GM12878 (cell line): ENCODE measurements around the gene TROAP. TPM values are rescaled to one million over a fixed set of nuclear protein-coding genes. Genes with fewer than 3 reads are reported as not detected.

ENCODE experiments used
- ATAC-seq: fragments of 200-7000 bp; cut with Tn5 transposase; 3 replicates; pipeline ENCODE4 v1.9.1; 2020; ENCODE audit warnings: mild to moderate bottlenecking, moderate library complexity
- BruUV-seq: library from RNA; stranded (reverse); fragments of 400-500 nt; replicated peaks from 2 replicates; lab custom pipeline; 2021; lab: Mats Ljungman, UMichigan
- CTCF ChIA-PET: fragments of 300-600 bp; sonication (Branson Sonifier 250); formaldehyde crosslinking; extraction: SDS; loops from one replicate; lab custom pipeline; 2021; ENCODE audit warnings: inconsistent platforms; lab: Yijun Ruan, JAX
- POLR2A ChIA-PET: fragments of 350-600 bp; formaldehyde crosslinking; extraction: SDS; loops from one replicate; lab custom pipeline; 2021; ENCODE audit warnings: inconsistent platforms; lab: Charles Lee
- RAD21 ChIA-PET: fragments of 300-600 bp; sonication (Branson Sonifier 250); formaldehyde crosslinking; loops from one replicate; lab custom pipeline; 2023; ENCODE audit warnings: antibody characterized with exemption; ENCODE audit not compliant: unreplicated experiment; lab: Charles Lee
- SMC1A ChIA-PET: fragments of 300-600 bp; sonication (Branson Sonifier 250); formaldehyde crosslinking; loops from one replicate; lab custom pipeline; 2023; ENCODE audit not compliant: unreplicated experiment, uncharacterized antibody; lab: Charles Lee
- DNase-seq: peaks from one replicate; pipeline ENCODE4 v3.0.0-alpha.2; 2011; ENCODE audit warnings: low read depth, low spot score
- FAIRE-seq: peaks from 3 replicates; lab custom pipeline; 2011; peaks lifted over from hg19 to GRCh38; lab: Jason Lieb, UNC
- H2AFZ ChIP-seq: 2 replicates; pipeline ENCODE4 v1.6.0; 2011; ENCODE audit warnings: low read depth, low read length, control low read depth; ENCODE audit not compliant: control insufficient read depth
- H3K27ac ChIP-seq: 2 replicates; pipeline ENCODE4 v1.5.1; 2011; ENCODE audit warnings: control low read depth; ENCODE audit not compliant: control insufficient read depth, insufficient read depth
- H3K27me3 ChIP-seq, 2 experiments: replicated peaks in 1 of 2; 2 replicates each; pipeline versions ENCODE4 v1.6.0 to v1.6.1; 2011; ENCODE audit warnings: low read length in 1 of 2; ENCODE audit not compliant: control insufficient read depth in 2 of 2, insufficient read depth in 2 of 2
- H3K36me3 ChIP-seq, 2 experiments: 2 replicates each; pipeline ENCODE4 v1.5.1; 2011; ENCODE audit warnings: low read length in 1 of 2; ENCODE audit not compliant: control insufficient read depth in 2 of 2, insufficient read depth in 2 of 2
- H3K4me1 ChIP-seq: 2 replicates; pipeline ENCODE4 v1.6.1; 2011; ENCODE audit warnings: mild to moderate bottlenecking, low read length, moderate library complexity, mixed read lengths; ENCODE audit not compliant: control insufficient read depth, insufficient read depth
- H3K4me2 ChIP-seq: 2 replicates; pipeline ENCODE4 v1.6.0; 2011; ENCODE audit warnings: control low read depth; ENCODE audit not compliant: control insufficient read depth, insufficient read depth
- H3K4me3 ChIP-seq: fragments of 200-600 bp; sonication (generic); 2 replicates; pipeline ENCODE4 v1.5.1; 2016
- H3K79me2 ChIP-seq: 2 replicates; pipeline ENCODE4 v1.6.0; 2011; ENCODE audit warnings: low read length; ENCODE audit not compliant: control insufficient read depth, insufficient read depth
- H3K9ac ChIP-seq: 2 replicates; pipeline ENCODE4 v1.8.0; 2011; ENCODE audit warnings: low read length, control low read depth, mixed read lengths; ENCODE audit not compliant: control insufficient read depth, insufficient read depth
- H3K9me3 ChIP-seq: replicated peaks from 3 replicates; pipeline ENCODE4 v1.5.1; 2011; ENCODE audit warnings: mild to moderate bottlenecking, low read length; ENCODE audit not compliant: control insufficient read depth, insufficient read depth
- H4K20me1 ChIP-seq: 2 replicates; pipeline ENCODE4 v1.6.0; 2011; ENCODE audit not compliant: control insufficient read depth, insufficient read depth
- BRCA1 ChIP-seq: IDR thresholded peaks from 2 replicates; pipeline ENCODE4 v1.6.1; 2011; ENCODE audit warnings: low read depth, low read length, improper control_type of control experiment
- CEBPB ChIP-seq, 2 experiments: fragments of 150-350 bp in 1 of 2; IDR thresholded peaks; 2 replicates each; pipeline ENCODE4 v1.6.1; 2012 to 2014; ENCODE audit warnings: low read depth in 2 of 2, low read length in 2 of 2, borderline replicate concordance in 1 of 2, inconsistent platforms in 1 of 2
- FOS ChIP-seq: IDR thresholded peaks from 3 replicates; pipeline ENCODE4 v1.6.1; 2011; ENCODE audit warnings: borderline replicate concordance; ENCODE audit not compliant: insufficient read length; ENCODE audit errors: extremely low read depth
- HDAC6 ChIP-seq: fragments of 200-600 bp; sonication (generic); IDR thresholded peaks from one replicate; pipeline ENCODE4 v1.8.0; 2017; ENCODE audit warnings: antibody characterized with exemption; ENCODE audit not compliant: unreplicated experiment
- KLF5 ChIP-seq: fragments of 450-650 bp; IDR thresholded peaks from 2 replicates; pipeline ENCODE4 v1.6.1; 2014; ENCODE audit warnings: mild to moderate bottlenecking; ENCODE audit not compliant: partially characterized antibody
- MYC ChIP-seq: IDR thresholded peaks from 2 replicates; pipeline ENCODE4 v1.6.1; 2011; ENCODE audit warnings: mild to moderate bottlenecking, low read length, moderate library complexity, inconsistent platforms; ENCODE audit not compliant: insufficient read depth, insufficient replicate concordance, insufficient read length, severe bottlenecking
- POLR2AphosphoS5 ChIP-seq: IDR thresholded peaks from 2 replicates; pipeline ENCODE4 v1.6.1; 2011; ENCODE audit warnings: mild to moderate bottlenecking, low read length, inconsistent platforms
- RAD51 ChIP-seq: fragments of 450-650 bp; IDR thresholded peaks from 2 replicates; pipeline ENCODE4 v1.6.1; 2016; ENCODE audit warnings: moderate library complexity, mild to moderate bottlenecking, inconsistent platforms
- RELB ChIP-seq: fragments of 450-650 bp; IDR thresholded peaks from 2 replicates; pipeline ENCODE4 v1.6.1; 2017; ENCODE audit warnings: low read depth, mild to moderate bottlenecking, moderate library complexity
- RFX5 ChIP-seq: IDR thresholded peaks from 2 replicates; pipeline ENCODE4 v1.6.1; 2011; ENCODE audit warnings: low read depth, low read length, improper control_type of control experiment
- RUNX3 ChIP-seq: IDR thresholded peaks from 2 replicates; pipeline ENCODE4 v1.6.1; 2012; ENCODE audit warnings: low read length, inconsistent platforms
- ZNF217 ChIP-seq: fragments of 450-650 bp; IDR thresholded peaks from 2 replicates; pipeline ENCODE4 v1.6.1; 2017; ENCODE audit warnings: antibody characterized with exemption, mild to moderate bottlenecking
- WGBS: methylation state at CpG from one replicate; pipeline ENCODE4 v1.1.6; 2016; ENCODE audit warnings: low lambda C conversion rate; ENCODE audit not compliant: insufficient replicate concordance, insufficient coverage; ENCODE audit errors: missing lambda C conversion rate; 5-methylcytosine and 5-hydroxymethylcytosine counted together
- in situ Hi-C: fragments of 300-500 bp; cut with MboI; formaldehyde crosslinking; loops from 9 replicates; pipeline ENCODE4 v1.14.3; 2018; ENCODE audit warnings: mixed read lengths
- intact Hi-C: fragments of 100-400 bp; cut with micrococcal nuclease; formaldehyde crosslinking; loops from one replicate; pipeline ENCODE4 v1.14.2; 2022; ENCODE audit not compliant: unreplicated experiment
- polyA plus RNA-seq, 11 experiments: library from polyadenylated mRNA; depleted of rRNA in 4 of 11; unstranded in 6 of 11; stranded (reverse) in 5 of 11; fragments of >200 nt; fragmentation: Nextera tagmentation in 4 of 11; fragmentation: Illumina TruSeq in 1 of 11; extraction: Ambion mirVana in 4 of 11; extraction: Trizol in 1 of 11; gene quantifications; 1 replicate in 1 of 11; 2 replicates in 10 of 11; pipeline versions ENCODE4 v1.2.1 to v1.2.3, GENCODE V29; 2011 to 2016; ENCODE audit warnings: inconsistent platforms in 2 of 11, missing spikeins in 2 of 11, low read depth in 1 of 11
- total RNA-seq, 4 experiments: library from RNA; depleted of rRNA in 3 of 4; stranded (reverse); fragments of >200 nt in 3 of 4; fragmentation: Illumina TruSeq in 1 of 4; extraction: Trizol in 1 of 4; gene quantifications; 2 replicates each; pipeline versions ENCODE4 v1.2.1 to v1.2.3, GENCODE V29; 2013 to 2021

TROAP gene
- total and polyA plus RNA-seq, 10 of the 15 experiments (the other 5 are each of a cell fraction or from before 2014, with no cell fraction given) = 26.8 to 93.7 (median 52.6) TPM

GRCh38 chr12:49340095-49340870 is 17.2 kb downstream of the TROAP start:
- H3K4me3 ChIP-seq = no peak overlapping the region
- H3K4me2 ChIP-seq = no peak overlapping the region
- ChIA-PET POLR2A (no interaction called here), CTCF (interaction anchor here (1.3 to 4.0 kb wide), 8 partner anchors 8 to 196 kb away, joined by 3 to 139 read pairs (median 25); partner anchors contain the start of genes PRPH, SPATS2 and TROAP), RAD21 (interaction anchor here (2.7 kb wide), 1 partner anchor 8 kb away, joined by 24 read pairs; no protein-coding TSS in a partner anchor), SMC1A (interaction anchor here (1.2 to 3.2 kb wide), 4 partner anchors 8 to 240 kb away, joined by 3 to 22 read pairs (median 13); no protein-coding TSS in a partner anchor)
- no TSS peak for BruUV-seq
- DNase-seq (no peak), ATAC-seq (no peak), FAIRE-seq (no peak)
- no peaks in the 10 kb centered on the region for H3K36me3 ChIP-seq
- intact Hi-C loops = no loop called here
- no peaks in the 10 kb centered on the region; the same call in 2 of the 3 replicates for H3K9me3 ChIP-seq
- H3K9ac ChIP-seq = no peak overlapping the region
- H4K20me1 ChIP-seq = no peaks in the 10 kb centered on the region; the same call in 1 of the 2 replicates
- peaks cover 17% of the 10 kb centered on the region for H3K4me1 ChIP-seq
- in situ Hi-C loops = no loop called here
- peaks cover 20 to 29% of the 10 kb centered on the region in 2 experiments for H3K27me3 ChIP-seq
- H3K79me2 ChIP-seq = no peaks in the 10 kb centered on the region
- TF ChIP-seq CEBPB (IDR thresholded peaks at IDR 0.05; ENCODE audit: borderline replicate concordance in 1 of 2, low read depth in 2 of 2, low read length in 2 of 2) (no peak), RAD51 (no peak), RELB (no peak), FOS (no peak), ZNF217 (no peak), RFX5 (no peak), BRCA1 (no peak), KLF5 (no peak), POLR2AphosphoS5 (no peak), RUNX3 (no peak), HDAC6 (no peak), MYC (no peak)
- whole genome bisulfite sequencing = 9% methylated on average over 6 of the region's 6 CpGs
- no peak overlapping the region for H2AFZ ChIP-seq
- H3K27ac ChIP-seq = no peak overlapping the region
